Mammary epithelial cell (primary cell): ENCODE data around the gene PNMA6E.

Source experiments
- CTCF ChIP-seq, 2 donors: IDR thresholded peaks in 1 of 2; conservative IDR thresholded peaks in 1 of 2; 2 replicates each; pipeline ENCODE4 v1.5.1; 2011 to 2012; ENCODE audit warnings: inconsistent platforms in 2 of 2, low read length in 2 of 2, mild to moderate bottlenecking in 2 of 2, control low read depth in 1 of 2, low read depth in 1 of 2; ENCODE audit not compliant: insufficient read depth in 1 of 2; ENCODE audit errors: extremely low read depth in 1 of 2
- EZH2 ChIP-seq: IDR thresholded peaks from 2 replicates; pipeline ENCODE4 v1.6.1; 2012; ENCODE audit warnings: low read length, inconsistent platforms, borderline replicate concordance

- TF ChIP-seq CTCF (conservative IDR thresholded peaks at IDR 0.05 in 1 of 2, IDR thresholded peaks at IDR 0.05 in 1 of 2; ENCODE audit: extremely low read depth in 1 of 2, insufficient read depth in 1 of 2, low read depth in 1 of 2, low read length in 2 of 2): peak in 1 of 2 donors; percentile 22
- no peak for TF ChIP-seq EZH2
Measured at GRCh38 chrX:153438532-153438931, 37.4 kb upstream of the PNMA6E start.
